ENCODE data around the gene BHLHE23.

Gene BHLHE23

DNA sequence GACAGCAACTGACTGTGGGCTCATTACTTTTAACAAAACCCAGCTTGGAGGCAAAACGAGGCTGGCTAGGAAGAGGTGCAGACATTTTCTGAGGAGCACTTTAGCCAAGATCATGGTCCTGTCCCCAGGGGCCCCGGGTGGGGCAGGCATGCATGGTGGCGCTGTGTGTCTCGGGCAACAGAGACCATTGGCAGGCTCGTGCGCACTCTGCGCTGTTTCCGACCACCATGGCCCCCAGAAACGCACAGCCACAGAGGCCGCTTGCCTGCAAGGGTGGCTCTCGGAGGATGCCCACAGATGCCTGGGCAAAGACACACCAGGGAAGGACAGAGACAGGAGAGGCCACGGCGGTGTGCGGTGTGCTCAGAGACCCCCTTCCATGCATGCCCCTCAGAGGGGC is 6.7 kb downstream of the BHLHE23 start:
- Mint-ChIP-seq H3K4me1 (ENCODE audit: low read depth) (peaks cover 5% of the 10 kb centered on the region), H3K36me3 (ENCODE audit: low read depth) (no peaks in the 10 kb centered on the region), H3K27ac (no peak overlapping the region), H3K9me3 (no peaks in the 10 kb centered on the region), H3K4me3 (no peak overlapping the region), H3K27me3 (ENCODE audit: low read depth) (peaks cover 56% of the 10 kb centered on the region)

DNA sequence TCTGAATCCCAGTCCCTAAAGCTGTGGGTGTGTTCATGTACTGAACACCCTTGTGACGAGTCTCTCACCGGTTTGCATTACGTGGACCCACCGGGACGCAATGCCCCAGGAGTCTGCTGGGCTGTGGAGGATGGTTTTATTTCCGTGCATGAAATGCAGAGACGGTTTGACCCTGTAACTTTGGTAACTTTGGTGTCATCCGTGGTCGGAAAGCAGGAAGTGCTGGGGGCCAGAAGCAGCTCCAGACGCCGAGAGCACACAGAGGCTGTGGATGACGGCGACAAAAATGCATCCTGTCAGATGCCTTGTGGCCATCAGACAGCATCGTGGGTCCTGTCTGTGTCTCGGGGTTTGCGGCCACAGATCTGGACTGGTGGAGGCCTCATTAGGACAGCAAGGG is 7.2 kb downstream of the BHLHE23 start:
- Mint-ChIP-seq H3K9me3 (no peaks in the 10 kb centered on the region), H3K27me3 (ENCODE audit: low read depth) (peaks cover 54% of the 10 kb centered on the region), H3K4me3 (no peak overlapping the region), H3K4me1 (ENCODE audit: low read depth) (peaks cover 5% of the 10 kb centered on the region), H3K27ac (no peak overlapping the region), H3K36me3 (ENCODE audit: low read depth) (no peaks in the 10 kb centered on the region)

DNA sequence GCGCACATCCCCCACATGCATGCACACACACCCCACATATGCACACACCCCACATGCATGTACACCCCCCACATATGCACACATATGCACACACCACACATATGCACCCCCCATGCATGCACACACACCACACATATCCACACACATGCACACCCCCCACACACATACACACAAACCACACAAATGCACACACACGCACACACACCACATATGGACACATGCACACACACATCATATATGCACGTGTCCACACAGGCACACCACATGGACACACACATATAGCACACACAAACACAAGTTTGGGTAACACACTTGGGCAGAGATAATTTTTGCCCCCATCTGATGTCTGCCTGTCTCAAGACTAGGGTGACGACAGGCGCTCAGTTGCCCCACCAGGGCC is 8.3 kb downstream of the BHLHE23 start:
- Mint-ChIP-seq H3K9me3 (no peaks in the 10 kb centered on the region), H3K27ac (no peak overlapping the region), H3K36me3 (ENCODE audit: low read depth) (no peaks in the 10 kb centered on the region), H3K4me1 (ENCODE audit: low read depth) (peaks cover 5% of the 10 kb centered on the region), H3K27me3 (ENCODE audit: low read depth) (peaks cover 43% of the 10 kb centered on the region), H3K4me3 (no peak overlapping the region)

DNA sequence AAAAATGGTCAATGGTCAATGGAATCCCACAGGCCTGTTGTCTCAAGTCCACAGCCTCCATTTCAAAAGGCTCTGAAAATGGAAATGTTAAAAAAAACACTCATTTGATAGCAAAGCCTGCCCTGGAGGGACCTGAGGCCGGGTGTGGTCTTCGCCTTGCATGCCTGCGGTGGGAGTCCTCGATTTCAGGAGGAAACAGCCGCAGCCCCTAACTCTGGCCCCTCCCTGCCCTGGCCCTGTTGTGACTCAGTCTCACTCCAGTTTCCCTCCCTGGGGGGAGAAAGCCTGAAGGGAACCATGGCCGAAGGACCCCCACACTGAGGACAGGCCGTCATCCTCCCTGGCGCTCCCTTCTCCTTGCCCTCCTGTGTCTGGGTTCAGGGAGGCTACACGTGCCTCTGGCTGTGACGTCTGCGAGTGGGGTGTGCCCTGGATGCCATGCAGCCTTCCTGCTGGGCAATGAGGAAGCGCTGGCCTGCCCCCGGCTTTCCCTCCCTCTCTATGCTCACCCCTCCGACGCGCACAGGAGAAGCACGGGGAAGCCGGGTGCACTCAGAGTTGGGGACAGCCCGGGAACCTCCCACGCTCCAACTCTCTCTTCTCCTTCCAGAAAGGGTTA is 9.2 kb downstream of the BHLHE23 start:
- H3K4me3 Mint-ChIP-seq = no peak overlapping the region
- peaks cover 5% of the 10 kb centered on the region for H3K4me1 Mint-ChIP-seq (ENCODE audit: low read depth)
- H3K27me3 Mint-ChIP-seq (ENCODE audit: low read depth) = peaks cover 34% of the 10 kb centered on the region
- H3K9me3 Mint-ChIP-seq = no peaks in the 10 kb centered on the region
- H3K36me3 Mint-ChIP-seq (ENCODE audit: low read depth) = no peaks in the 10 kb centered on the region
- H3K27ac Mint-ChIP-seq = no peak overlapping the region

DNA sequence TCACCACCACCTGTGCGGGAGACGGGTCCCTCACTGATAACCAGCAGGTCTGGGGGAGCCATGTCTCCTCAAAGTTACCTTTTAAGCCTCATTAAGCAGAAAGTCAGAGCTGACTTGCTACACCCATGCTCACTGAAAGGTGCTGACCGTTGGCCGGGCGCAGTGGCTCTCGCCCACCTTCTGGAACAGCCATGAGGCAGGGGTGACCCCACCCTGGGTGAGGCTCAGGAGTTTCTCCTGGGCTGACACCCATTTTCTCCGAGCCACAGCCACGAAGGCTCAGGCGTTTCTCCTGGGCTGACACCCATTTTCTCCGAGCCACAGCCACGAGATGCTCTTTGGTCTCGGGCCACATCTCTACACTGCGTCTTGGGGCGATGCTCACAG is 10.2 kb downstream of the BHLHE23 start:
- Mint-ChIP-seq H3K4me1 (ENCODE audit: low read depth) (peaks cover 5% of the 10 kb centered on the region), H3K36me3 (ENCODE audit: low read depth) (no peaks in the 10 kb centered on the region), H3K27ac (no peak overlapping the region), H3K4me3 (no peak overlapping the region), H3K9me3 (no peaks in the 10 kb centered on the region), H3K27me3 (ENCODE audit: low read depth) (peaks cover 29% of the 10 kb centered on the region)

DNA sequence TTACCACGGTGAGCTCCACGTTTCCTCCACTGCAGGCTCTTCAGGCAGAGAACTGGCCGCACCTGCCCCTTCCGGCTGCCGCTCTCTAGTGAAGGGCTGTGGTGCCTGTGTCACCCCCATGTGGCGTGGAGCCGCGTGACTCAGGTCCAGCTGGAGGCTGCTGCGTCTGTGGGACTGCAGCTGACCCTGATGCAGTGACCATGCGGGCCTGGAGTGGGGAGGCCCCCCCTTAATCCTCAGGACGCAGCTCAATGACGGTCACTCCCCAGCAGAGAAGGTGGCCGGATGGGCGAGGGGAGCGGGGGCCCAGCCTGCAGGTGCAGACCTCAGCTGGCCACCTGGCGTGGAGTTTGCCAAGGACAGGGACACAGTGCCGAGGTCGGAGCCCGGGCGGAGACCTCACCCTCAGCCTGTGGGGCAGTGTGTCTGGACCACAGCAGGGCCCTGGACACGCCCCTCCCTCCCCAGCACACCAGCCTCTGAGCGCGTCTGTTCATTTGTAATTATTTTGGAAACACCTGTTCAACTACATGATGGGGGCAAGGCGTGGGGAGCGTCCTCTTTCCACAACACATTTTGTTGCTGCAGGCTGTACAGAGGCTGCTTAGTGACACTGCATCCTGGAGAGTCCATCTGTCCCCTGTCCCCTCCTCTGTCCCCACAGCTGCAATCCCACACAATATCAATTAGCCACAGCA is 10.7 kb downstream of the BHLHE23 start:
- Mint-ChIP-seq H3K27ac (no peak overlapping the region), H3K4me1 (ENCODE audit: low read depth) (peaks cover 5% of the 10 kb centered on the region), H3K4me3 (no peak overlapping the region), H3K36me3 (ENCODE audit: low read depth) (no peaks in the 10 kb centered on the region), H3K27me3 (ENCODE audit: low read depth) (peaks cover 25% of the 10 kb centered on the region), H3K9me3 (no peaks in the 10 kb centered on the region)

DNA sequence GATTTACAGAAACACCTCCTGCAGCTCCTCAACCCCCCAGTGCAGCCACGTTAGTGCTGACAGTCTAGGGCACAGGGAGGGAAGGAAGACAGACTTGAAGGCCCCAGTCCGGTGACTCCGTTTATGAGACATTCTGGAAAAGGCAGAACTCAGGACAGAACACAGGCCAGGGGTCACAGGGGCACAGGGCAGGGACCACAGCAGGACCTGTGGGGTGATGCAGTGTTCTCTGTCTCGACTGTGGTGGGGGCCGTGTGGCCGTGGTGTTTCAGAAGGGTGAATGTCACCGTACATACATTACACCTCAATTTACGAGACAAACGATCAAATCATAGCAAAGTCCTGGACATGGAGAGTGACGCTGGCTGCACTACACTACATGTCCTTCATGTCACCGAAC is 11.3 kb downstream of the BHLHE23 start:
- no peaks in the 10 kb centered on the region for H3K36me3 Mint-ChIP-seq (ENCODE audit: low read depth)
- peaks cover 24% of the 10 kb centered on the region for H3K27me3 Mint-ChIP-seq (ENCODE audit: low read depth)
- H3K27ac Mint-ChIP-seq = no peak overlapping the region

DNA sequence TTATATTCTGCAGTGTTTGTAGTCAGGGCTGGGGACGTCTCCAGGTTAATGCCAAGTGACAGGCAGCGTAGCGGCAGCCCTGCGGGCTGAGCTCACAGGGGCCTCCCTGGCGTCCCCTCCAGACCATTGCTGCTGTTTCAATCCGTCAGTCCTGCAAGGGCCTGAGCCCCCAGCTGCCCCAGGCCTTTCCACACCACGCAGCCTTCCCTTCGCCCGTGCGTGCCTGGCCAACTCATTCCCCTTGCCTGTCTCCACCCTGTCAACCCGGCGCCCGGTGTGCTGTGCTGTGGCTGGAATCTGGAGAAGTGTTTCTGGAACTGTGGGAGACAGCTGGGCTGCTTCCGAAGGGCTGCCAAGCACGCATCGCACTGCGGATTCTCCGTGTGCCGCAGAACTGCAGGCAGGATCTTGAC is 11.9 kb downstream of the BHLHE23 start:
- H3K27me3 Mint-ChIP-seq (ENCODE audit: low read depth) = peaks cover 19% of the 10 kb centered on the region
- H3K9me3 Mint-ChIP-seq = no peaks in the 10 kb centered on the region
- no peak overlapping the region for H3K4me3 Mint-ChIP-seq
- no peak overlapping the region for H3K27ac Mint-ChIP-seq
- H3K36me3 Mint-ChIP-seq (ENCODE audit: low read depth) = no peaks in the 10 kb centered on the region
- H3K4me1 Mint-ChIP-seq (ENCODE audit: low read depth) = peaks cover 4% of the 10 kb centered on the region

More for the DNA sequence above, 11.3 kb downstream of the BHLHE23 start:
- no peaks in the 10 kb centered on the region for H3K9me3 Mint-ChIP-seq
- peaks cover 5% of the 10 kb centered on the region for H3K4me1 Mint-ChIP-seq (ENCODE audit: low read depth)
- no peak overlapping the region for H3K4me3 Mint-ChIP-seq

DNA sequence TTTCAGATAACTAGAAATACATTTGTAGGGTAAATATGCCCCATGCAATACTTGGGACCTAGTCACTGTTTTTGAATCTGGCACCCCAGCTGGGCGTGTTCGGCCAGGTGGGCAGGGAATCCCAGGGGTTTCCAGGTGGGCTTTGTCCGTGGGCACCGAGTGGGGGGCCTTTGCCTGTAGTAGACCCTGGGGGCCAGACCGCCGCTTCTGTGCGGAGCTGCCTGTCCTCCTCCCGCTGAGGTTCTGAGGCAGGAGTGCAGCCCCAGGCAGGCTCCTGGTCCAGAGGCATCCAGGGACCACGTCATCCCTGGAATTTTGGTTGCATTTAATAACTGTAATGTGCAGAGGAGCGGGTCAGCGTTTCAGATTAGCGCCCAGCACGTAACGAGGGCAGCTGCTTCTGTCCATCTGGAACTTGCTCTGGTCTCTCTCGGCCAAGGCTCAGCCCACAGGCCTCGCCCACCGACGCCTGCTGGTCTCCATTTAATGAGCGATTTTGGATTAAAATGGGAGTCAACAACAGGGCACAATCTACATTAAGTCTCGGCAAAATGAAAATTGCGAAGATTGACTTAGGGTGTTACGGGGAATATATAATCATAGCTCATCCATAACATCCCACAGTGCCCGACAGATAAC is 12.8 kb downstream of the BHLHE23 start:
- H3K36me3 Mint-ChIP-seq (ENCODE audit: low read depth) = no peaks in the 10 kb centered on the region
- no peaks in the 10 kb centered on the region for H3K9me3 Mint-ChIP-seq
- H3K27me3 Mint-ChIP-seq (ENCODE audit: low read depth) = peaks cover 13% of the 10 kb centered on the region
- no peak overlapping the region for H3K27ac Mint-ChIP-seq
- peaks cover 3% of the 10 kb centered on the region for H3K4me1 Mint-ChIP-seq (ENCODE audit: low read depth)
- no peak overlapping the region for H3K4me3 Mint-ChIP-seq

DNA sequence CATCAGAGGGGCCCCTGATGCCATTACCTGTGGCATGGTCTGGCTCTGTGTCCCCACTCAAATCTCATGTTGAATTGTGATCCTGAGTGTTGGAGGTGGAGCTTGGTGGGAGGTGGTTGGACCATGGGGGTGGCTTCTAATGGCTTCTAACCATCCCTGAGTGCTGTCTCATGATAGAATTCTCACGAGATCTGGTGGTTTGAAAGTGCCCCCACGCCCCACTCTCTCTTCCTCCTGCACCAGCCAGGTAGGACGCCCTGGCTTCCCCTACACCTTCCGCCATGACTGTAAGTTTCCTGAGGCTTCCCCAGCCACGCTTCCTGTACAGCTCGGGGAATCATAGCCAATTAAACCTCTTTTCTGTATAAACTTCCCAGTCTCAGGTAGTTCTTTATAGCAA is 14.9 kb downstream of the BHLHE23 start:
- H3K27me3 Mint-ChIP-seq (ENCODE audit: low read depth) = no peaks in the 10 kb centered on the region
- H3K27ac Mint-ChIP-seq = no peak overlapping the region
- H3K4me3 Mint-ChIP-seq = no peak overlapping the region
- H3K4me1 Mint-ChIP-seq (ENCODE audit: low read depth) = peaks cover 3% of the 10 kb centered on the region
- no peaks in the 10 kb centered on the region for H3K36me3 Mint-ChIP-seq (ENCODE audit: low read depth)
- H3K9me3 Mint-ChIP-seq = no peaks in the 10 kb centered on the region

DNA sequence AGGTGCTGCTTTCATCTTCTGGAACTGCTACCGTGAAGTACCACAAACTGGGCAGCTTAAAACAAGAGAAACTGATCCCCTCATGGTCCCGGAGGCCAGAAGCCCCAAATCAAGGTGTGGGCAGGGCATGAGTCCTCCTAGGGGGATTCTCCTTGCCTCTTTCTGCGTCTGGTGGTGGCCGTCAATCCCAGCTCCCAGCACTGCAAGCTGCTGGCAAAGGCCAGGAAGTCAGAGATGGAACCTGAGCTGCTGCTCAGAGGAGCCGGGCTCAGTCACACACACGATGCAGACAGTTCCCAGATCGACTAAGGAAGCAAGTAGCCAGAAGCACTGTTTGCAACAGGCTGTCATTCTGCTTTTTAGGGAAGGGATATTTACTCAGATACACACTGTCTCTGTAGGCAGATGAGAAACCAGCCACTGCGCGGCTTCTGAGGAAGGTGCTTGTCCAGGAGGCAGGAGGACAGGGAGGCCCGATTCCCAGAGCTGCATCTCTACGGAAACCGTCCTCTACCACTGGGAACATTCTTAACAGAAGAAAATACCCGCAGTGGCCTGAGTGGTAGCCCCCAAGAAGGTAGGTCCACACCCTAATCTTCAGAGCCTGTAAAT is 15.5 kb downstream of the BHLHE23 start:
- Mint-ChIP-seq H3K4me3 (no peak overlapping the region), H3K27me3 (ENCODE audit: low read depth) (no peaks in the 10 kb centered on the region), H3K27ac (no peak overlapping the region), H3K36me3 (ENCODE audit: low read depth) (no peaks in the 10 kb centered on the region), H3K4me1 (ENCODE audit: low read depth) (peaks cover 3% of the 10 kb centered on the region), H3K9me3 (no peaks in the 10 kb centered on the region)

DNA sequence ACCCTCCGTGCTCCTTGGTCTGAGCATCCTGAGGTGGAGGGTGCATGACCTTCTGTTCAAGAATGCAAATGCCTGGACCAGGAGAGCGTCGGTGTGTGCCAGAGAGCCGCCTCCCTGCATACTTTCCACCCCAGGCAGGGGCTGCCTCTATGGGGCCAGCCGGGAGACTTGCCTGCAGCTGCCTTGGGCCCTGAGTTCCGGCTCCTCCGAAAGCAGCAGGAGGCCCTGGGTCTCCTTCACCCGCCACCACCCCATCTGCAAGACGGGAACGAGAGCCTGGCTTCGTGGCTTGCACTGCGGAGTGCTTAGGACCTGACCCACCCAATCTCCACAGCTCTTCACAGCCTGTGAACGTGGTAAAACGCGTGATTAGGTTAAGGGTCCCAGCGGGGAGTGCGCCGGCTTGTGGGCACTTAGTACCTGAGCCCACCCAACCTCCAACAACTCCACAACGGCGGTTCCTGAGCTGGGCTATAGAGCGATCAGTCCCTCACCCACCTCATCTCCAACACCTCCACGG is 16.4 kb downstream of the BHLHE23 start:
- H3K9me3 Mint-ChIP-seq = no peaks in the 10 kb centered on the region

DNA sequence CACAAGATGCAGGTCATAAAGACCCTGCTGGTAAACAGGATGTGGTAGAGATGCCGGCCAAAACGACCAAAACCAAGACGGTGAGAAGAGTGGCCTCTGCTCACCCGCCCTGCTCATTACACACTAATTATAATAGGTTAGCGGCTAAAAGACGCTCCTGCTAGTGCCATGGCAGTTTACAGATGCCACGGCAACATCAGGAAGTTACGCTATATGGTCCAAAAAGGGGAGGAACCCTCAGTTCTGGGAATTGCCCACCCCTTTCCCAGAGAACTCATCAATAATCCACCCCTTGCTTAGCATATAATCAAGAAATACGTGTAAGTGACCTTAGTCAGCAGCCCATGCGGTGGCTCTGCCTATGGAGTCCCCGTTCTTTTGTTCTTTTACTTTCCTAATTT is 17.6 kb downstream of the BHLHE23 start:
- Mint-ChIP-seq H3K4me1 (ENCODE audit: low read depth) (peaks cover 3% of the 10 kb centered on the region), H3K9me3 (no peaks in the 10 kb centered on the region), H3K27ac (no peak overlapping the region), H3K27me3 (ENCODE audit: low read depth) (peaks cover 8% of the 10 kb centered on the region), H3K36me3 (ENCODE audit: low read depth) (no peaks in the 10 kb centered on the region), H3K4me3 (peak overlapping the region; percentile 60)

More for the DNA sequence above, 16.4 kb downstream of the BHLHE23 start:
- Mint-ChIP-seq H3K4me3 (no peak overlapping the region), H3K4me1 (ENCODE audit: low read depth) (peaks cover 3% of the 10 kb centered on the region), H3K27ac (no peak overlapping the region), H3K27me3 (ENCODE audit: low read depth) (no peaks in the 10 kb centered on the region), H3K36me3 (ENCODE audit: low read depth) (no peaks in the 10 kb centered on the region)

DNA sequence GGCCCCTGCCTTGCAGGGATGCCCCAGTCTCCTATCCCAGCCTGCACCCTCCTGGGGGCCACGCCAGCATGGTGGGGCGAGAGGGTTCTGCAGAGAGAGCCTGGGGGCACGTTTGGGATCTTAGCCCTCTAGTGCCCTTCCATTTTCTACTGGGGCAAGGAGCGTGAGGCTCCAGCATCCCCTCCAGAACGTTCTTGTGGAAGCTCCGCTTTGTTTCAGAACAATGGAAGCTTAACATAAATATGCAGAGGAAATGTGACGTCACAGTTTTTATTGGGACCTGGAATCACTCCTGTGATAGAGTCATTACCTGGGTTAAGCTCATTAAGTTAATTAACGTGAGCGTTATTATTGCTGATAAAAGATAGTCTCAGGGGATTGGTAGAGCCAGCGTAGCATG is 19.6 kb downstream of the BHLHE23 start:
- peaks cover 5% of the 10 kb centered on the region for H3K4me1 Mint-ChIP-seq (ENCODE audit: low read depth)
- H3K27me3 Mint-ChIP-seq (ENCODE audit: low read depth) = peaks cover 23% of the 10 kb centered on the region
- no peak overlapping the region for H3K27ac Mint-ChIP-seq
- H3K36me3 Mint-ChIP-seq (ENCODE audit: low read depth) = no peaks in the 10 kb centered on the region
- no peaks in the 10 kb centered on the region for H3K9me3 Mint-ChIP-seq
- no peak overlapping the region for H3K4me3 Mint-ChIP-seq

Measured in T-helper 1 cell treated with Interleukin-12 subunit alpha and Interleukin-12 subunit beta and Interleukin-4 antibody, amounts not matched to agents 30 μg/mL and 1 μg/mL, for 36 hours (primary cell).